Fibroblast of the aortic adventitia (primary cell): ENCODE measurements around the gene USF3. TPM values are rescaled to one million over a fixed set of nuclear protein-coding genes. Genes with fewer than 3 reads are reported as not detected.

Experiments used
- DNase-seq: peaks from one replicate; pipeline ENCODE4 v3.0.0-alpha.2; 2010; ENCODE audit warnings: low read depth
- H3K4me3 ChIP-seq: 2 replicates; pipeline ENCODE4 v1.5.1; 2011; ENCODE audit warnings: low read depth, mild to moderate bottlenecking, control low read depth, low read length, moderate library complexity
- CTCF ChIP-seq: IDR thresholded peaks from 2 replicates; pipeline ENCODE4 v1.5.1; 2011; ENCODE audit warnings: mild to moderate bottlenecking, low read length, control low read depth, inconsistent platforms; ENCODE audit not compliant: insufficient read depth
- total RNA-seq: library from RNA; depleted of rRNA; stranded (reverse); fragments of >200 nt; gene quantifications from 2 replicates; pipeline ENCODE4 v1.2.3, GENCODE V29; 2012; ENCODE audit warnings: low replicate concordance

Gene USF3
- total RNA-seq, 1 donor: 12.9 TPM

- TF ChIP-seq CTCF: no peak
- DNase-seq: no peak
Observed at GRCh38 chr3:113663761-113664160, 32.7 kb downstream of the USF3 start.

GRCh38 chr3:113663324-113663750 lies 33.1 kb downstream of the USF3 start:
- no peak for TF ChIP-seq CTCF
- DNase-seq: no peak
- no peak overlapping the region for H3K4me3 ChIP-seq

More at GRCh38 chr3:113663761-113664160, 32.7 kb downstream of the USF3 start:
- no peak overlapping the region for H3K4me3 ChIP-seq

GRCh38 chr3:113662824-113663223 lies 33.6 kb downstream of the USF3 start:
- no peak for TF ChIP-seq CTCF
- no peak for DNase-seq
- H3K4me3 ChIP-seq: no peak overlapping the region

GRCh38 chr3:113660896-113661295 lies 35.5 kb downstream of the USF3 start:
- DNase-seq: no peak
- no peak for TF ChIP-seq CTCF

GRCh38 chr3:113660458-113660857 lies 36.0 kb downstream of the USF3 start:
- no peak for TF ChIP-seq CTCF
- H3K4me3 ChIP-seq: no peak overlapping the region
- no peak for DNase-seq

More at GRCh38 chr3:113660896-113661295, 35.5 kb downstream of the USF3 start:
- no peak overlapping the region for H3K4me3 ChIP-seq

- no peak for DNase-seq
- no peak for TF ChIP-seq CTCF
- no peak overlapping the region for H3K4me3 ChIP-seq
Observed at GRCh38 chr3:113659996-113660395, 36.4 kb downstream of the USF3 start.

- no peak for DNase-seq
- no peak for TF ChIP-seq CTCF
- no peak overlapping the region for H3K4me3 ChIP-seq
Observed at GRCh38 chr3:113659101-113659541, 37.3 kb downstream of the USF3 start.
